ENCODE results near the gene TAF13.
"Not testable (repeated sequence)": the region's sequence is repeated elsewhere in the genome, so short reads cannot be mapped to it uniquely, and the experiment has no call there.

Gene TAF13

DNA sequence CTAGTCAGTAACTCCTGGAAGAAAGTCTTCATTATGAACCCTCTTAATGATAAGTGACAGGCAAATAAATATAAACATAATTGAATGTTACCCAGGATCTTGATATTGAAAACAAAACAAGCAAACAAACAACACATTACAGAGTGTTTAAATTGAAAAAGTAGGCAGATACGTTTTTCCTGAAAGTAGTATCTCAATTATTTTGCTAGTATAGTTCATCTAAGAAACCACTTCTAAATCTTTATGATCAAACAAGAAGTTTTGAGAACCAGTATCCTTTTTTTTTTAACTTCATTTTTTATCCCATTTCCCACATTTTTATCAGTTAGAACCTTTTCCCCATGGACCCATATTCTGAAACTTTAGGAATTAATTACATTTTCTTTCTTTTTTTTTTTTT lies 30.2 kb downstream of the TAF13 start:
- no peak overlapping the region for H3K27ac ChIP-seq
- TF ChIP-seq ZFX (IDR thresholded peaks at IDR 0.05; ENCODE audit: borderline replicate concordance), result no peak
- TF ChIP-seq, protein P1, sequence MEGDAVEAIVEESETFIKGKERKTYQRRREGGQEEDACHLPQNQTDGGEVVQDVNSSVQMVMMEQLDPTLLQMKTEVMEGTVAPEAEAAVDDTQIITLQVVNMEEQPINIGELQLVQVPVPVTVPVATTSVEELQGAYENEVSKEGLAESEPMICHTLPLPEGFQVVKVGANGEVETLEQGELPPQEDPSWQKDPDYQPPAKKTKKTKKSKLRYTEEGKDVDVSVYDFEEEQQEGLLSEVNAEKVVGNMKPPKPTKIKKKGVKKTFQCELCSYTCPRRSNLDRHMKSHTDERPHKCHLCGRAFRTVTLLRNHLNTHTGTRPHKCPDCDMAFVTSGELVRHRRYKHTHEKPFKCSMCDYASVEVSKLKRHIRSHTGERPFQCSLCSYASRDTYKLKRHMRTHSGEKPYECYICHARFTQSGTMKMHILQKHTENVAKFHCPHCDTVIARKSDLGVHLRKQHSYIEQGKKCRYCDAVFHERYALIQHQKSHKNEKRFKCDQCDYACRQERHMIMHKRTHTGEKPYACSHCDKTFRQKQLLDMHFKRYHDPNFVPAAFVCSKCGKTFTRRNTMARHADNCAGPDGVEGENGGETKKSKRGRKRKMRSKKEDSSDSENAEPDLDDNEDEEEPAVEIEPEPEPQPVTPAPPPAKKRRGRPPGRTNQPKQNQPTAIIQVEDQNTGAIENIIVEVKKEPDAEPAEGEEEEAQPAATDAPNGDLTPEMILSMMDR (IDR thresholded peaks at IDR 0.05), result no peak

DNA sequence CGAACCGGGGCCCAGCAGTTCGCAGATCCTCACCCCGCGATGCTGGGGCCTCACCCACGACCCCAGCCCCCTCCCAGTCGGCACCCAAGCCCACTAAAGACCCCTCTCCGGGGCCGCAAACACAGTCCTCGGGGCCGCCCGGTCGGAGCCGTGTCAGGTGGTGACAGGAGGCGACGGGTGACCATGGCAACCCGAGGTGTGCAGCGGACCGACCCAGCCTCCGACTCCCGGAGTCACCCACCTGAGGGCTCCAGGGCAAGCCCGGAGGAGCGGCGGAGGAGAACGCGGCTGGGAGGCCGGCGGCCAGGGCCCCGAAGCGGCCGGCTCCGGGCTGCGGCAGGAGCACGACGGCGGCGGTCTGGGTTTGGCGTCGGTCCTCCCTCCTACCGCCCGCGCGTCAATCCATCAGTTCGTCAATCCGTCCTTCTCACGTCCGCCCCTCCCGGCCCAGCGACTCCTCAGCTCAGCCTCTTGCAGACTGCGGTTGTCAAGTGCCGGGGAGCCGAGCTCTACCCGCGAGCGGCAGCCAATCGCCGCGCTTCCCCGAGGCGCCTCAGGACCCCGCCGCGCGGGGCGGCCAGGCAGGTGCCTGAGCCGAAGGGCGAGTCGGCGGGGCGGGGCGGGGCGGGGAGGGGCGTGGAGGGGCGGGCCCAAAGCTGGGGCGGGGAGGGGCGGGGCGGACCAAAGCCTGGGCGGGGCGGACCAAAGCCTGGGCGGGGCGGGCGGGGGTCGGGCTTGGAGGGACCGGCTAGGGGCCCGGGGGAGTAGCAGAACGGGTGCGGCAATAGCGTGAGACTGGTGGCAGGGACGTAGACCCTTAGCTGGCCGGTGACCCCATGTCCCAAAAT lies 34.0 kb downstream of the TAF13 start, which contains the start of gene WDR47:
TSS of gene WDR47 (minus strand) at position 482 of the 848 bp plus-strand sequence. CDS start 18,590 bp downstream, outside the sequence.
- H3K27ac ChIP-seq, result peak within 1 kb of the TSS; percentile 83
- TF ChIP-seq ZFX (IDR thresholded peaks at IDR 0.05; ENCODE audit: borderline replicate concordance), result no peak
- TF ChIP-seq, protein P1 (IDR thresholded peaks at IDR 0.05), result no peak

DNA sequence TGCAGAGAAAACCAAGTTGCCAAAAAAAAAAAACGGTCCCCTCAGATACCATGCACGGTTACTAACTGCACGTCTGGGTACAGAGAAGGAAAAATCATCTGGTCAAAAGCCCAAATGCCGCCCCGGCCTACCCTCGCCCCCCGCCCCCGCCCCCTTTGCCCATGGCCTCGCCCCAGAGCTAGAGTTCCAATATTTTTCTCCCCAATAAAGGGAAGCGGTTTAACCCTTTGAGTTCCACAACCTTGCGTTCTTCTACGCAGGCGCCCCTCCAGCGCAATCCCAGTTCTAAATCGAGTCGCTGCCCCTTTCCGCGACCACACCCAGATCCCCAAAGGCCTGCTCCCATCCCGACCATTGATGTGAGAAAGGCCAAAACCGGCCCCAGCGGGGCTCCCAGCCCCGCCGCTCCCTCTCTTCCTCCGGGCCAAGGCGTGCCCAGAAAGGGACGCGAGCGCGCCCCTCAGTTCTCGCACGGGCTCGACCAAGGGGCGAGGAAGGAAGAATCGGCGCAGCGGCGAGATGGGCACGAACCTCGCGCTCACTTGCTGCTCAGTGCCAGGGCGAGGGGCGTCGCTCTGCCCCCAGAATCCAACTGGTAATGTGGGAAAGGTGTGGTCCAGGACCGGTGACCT lies 34.7 kb downstream of the TAF13 start:
- TF ChIP-seq, protein P1 (IDR thresholded peaks at IDR 0.05), result no peak
- no peak for TF ChIP-seq ZFX (IDR thresholded peaks at IDR 0.05; ENCODE audit: borderline replicate concordance)
- H3K27ac ChIP-seq, result peak overlapping the region; percentile 83

DNA sequence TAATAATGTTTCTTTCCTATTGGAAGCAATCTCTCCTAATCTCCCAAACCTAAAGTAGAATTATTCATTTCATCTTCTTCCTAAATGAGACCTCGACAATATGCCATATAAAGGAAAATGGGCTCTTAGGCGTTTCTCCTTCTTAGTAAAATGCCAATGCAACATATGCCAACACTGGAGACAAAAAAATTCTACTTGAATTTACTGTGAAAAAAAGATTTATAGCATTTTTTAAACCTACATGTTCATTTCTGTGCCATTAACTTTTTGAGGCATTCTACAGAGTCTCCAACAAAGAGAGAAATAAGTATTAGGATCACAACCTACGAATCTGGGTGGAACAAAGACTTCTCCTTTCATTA lies 35.2 kb downstream of the TAF13 start:
- no peak overlapping the region for H3K27ac ChIP-seq
- TF ChIP-seq, protein P1 (IDR thresholded peaks at IDR 0.05), result no peak
- no peak for TF ChIP-seq ZFX (IDR thresholded peaks at IDR 0.05; ENCODE audit: borderline replicate concordance)

DNA sequence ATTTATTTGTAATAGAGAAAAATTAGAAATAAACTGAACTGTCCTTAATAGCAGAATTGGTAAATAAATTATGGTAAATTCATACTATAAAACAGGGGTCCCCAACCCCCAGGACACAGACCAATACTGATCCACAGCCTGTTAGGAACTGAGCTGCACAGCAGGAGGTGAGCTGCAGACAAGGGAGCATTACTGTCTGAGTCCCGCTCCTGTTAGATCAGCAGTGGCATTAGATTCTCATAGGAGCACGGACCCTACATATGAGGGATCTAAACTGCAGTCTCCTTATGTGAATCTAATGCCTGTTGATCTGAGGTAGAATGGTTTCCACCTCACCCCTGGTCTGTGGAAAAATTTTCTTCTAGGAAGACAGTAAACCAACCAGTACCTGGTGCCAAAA lies 41.4 kb downstream of the TAF13 start:
- H3K27ac ChIP-seq, result no peak overlapping the region
- no peak for TF ChIP-seq ZFX (IDR thresholded peaks at IDR 0.05; ENCODE audit: borderline replicate concordance)
- TF ChIP-seq, protein P1 (IDR thresholded peaks at IDR 0.05), result no peak

DNA sequence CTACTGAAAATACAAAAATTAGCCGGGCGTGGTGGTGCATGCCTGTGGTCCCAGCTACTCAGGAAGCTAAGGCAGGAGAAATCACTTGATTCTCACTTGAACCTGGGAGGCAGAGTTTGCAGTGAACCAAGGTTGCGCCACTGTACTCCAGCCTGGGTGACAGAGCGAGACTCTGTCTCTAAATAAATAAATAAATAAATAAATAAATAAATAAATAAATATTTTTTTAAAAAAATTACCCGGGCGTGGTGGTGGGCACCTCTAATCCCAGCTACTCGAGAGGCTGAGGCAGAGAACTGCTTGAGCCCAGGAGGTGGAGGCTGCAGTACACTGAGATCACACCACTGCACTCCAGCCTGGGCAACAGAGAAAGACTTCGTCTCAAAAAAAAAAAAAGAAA lies 46.3 kb downstream of the TAF13 start:
- not testable (repeated sequence) for H3K27ac ChIP-seq

DNA sequence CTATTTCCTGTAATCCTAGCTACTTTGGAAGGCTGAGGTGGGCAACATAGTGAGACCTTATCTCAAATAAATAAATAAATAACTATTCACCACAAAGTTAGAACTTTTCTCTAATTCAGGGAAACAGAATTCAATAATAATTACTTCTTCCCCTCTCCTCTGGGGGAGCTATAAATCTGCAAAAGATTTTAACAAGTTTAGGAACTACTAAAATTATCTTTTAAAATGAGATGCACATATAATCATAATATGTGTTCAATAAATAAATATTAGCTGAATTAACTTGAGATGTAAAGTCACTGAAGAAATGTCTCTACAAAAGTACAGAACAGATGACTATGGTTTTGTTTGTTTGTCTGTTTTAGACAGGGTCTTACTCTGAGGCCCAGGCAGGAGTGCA lies 48.0 kb downstream of the TAF13 start:
- H3K27ac ChIP-seq, result no peak overlapping the region
- TF ChIP-seq ZFX (IDR thresholded peaks at IDR 0.05; ENCODE audit: borderline replicate concordance), result no peak
- TF ChIP-seq, protein P1 (IDR thresholded peaks at IDR 0.05), result peak; percentile 44

Data from 22Rv1 (cell line).